HTERT RPE-1 (cell line): ENCODE data around the gene MAEA.

Experiments
- in situ Hi-C: fragments of 300-500 bp; cut with MboI; formaldehyde crosslinking; loops from 4 replicates; pipeline ENCODE4 v1.14.3; 2020; ENCODE audit warnings: low sequenced_read_pairs

MAEA gene

DNA sequence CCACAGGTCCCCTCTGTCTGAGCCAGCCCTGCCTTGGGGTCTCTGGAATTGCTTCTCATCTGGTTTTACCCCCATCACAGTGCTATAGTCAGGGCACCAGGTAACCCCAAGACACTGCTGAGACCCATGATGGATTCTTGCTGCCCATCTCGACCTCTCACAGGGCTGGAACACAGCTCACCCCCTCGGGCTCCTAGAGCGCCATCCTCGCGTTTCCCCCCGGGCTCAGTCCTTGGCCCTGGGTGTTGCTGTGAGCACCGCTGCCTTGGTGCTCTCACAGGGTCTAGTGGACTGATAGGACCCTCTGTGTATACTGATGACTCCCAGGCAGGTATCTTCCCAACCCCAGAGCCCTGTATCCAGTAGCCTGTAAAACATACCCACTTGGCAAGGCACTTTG, 8.8 kb downstream of the MAEA start:
- in situ Hi-C loops, result no loop called here

- in situ Hi-C loops, result no loop called here
Measured at GRCh38 chr4:1299301-1299860, 9.7 kb downstream of the MAEA start.

GRCh38 chr4:1300466-1301455, 11.1 kb downstream of the MAEA start:
- in situ Hi-C loops, result no loop called here

DNA sequence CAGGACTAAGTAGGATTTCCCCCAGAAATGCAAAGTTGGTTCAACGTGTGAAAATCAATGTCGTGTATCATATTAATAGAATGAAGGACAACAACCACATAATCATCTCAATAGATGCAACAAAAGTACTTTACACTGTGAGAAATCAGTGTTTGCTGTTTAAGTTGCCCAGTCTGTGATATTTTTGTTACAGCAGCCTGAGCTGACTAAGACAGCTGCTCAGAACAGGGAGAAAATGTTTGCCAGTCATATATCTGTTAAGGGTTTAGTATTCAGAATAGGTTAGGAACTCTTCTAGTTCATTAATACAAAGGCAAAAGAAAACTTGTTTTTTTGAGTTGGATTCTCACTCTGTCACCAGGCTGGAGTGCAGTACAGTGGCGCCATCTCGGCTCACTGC, 12.5 kb downstream of the MAEA start:
- in situ Hi-C loops, result no loop called here

DNA sequence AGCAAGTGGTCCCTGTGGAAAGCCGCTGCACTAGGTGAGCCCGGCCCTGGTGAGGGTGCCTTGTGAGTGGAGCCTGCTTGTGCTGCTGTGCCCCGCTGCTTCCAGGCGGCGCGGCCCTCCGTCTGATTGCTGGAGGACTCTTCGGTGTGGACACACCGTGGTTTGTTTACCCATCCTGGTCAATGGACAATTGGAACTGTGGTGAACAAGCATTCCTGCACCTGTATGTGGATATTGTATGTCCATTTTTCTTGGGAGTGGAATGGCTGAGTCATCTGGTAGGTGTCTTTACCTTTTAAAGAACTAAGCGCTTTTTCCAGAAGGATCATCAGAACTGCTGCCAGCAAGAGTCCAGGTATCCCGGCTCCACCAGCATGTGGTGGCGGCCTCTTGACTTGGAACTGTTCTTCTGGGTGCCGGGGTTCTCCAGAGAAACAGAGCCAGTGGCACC, 15.6 kb downstream of the MAEA start:
- in situ Hi-C loops, result no loop called here

- in situ Hi-C loops, result no loop called here
Measured at GRCh38 chr4:1305781-1306455, 16.2 kb downstream of the MAEA start.

- in situ Hi-C loops, result no loop called here
Measured at GRCh38 chr4:1307951-1308735, 18.5 kb downstream of the MAEA start.

DNA sequence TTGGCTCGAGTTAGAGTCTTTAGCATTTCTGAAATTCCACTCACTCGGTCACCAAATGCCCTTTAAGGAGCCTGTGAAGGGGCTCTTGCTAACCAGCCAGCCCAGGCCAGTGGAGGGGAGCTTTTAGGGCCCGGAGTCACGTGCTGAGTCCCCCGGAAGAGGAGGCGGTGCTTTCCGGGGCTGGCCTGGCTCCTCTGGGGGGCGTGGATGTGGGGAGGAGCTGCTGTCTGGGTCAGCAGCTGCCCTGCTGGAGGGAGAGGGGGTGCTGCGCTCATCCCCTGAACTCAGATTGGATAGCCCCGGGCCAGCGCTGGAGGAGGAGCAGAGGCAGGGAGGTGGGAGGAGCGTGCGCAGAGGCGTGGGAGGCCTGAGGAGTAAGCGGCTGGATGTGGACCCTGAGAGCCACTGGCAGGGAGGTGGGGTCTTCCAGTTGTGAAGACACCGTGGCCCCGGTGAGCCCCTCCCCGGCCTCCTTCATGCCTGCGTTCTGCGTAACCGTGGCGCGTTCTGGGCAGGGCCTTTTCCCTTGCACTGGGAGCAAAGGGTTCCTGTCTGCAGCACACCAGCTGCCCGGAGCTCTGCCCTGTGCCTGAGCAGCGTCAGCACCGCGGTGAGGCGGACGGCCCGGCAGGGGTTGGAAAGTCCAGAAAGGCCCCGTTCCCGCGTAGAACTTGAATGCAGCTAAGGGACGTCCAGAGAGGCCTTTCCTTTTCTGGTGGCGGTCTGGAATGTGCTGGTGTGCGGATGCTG, 19.7 kb downstream of the MAEA start:
- in situ Hi-C loops, result no loop called here

DNA sequence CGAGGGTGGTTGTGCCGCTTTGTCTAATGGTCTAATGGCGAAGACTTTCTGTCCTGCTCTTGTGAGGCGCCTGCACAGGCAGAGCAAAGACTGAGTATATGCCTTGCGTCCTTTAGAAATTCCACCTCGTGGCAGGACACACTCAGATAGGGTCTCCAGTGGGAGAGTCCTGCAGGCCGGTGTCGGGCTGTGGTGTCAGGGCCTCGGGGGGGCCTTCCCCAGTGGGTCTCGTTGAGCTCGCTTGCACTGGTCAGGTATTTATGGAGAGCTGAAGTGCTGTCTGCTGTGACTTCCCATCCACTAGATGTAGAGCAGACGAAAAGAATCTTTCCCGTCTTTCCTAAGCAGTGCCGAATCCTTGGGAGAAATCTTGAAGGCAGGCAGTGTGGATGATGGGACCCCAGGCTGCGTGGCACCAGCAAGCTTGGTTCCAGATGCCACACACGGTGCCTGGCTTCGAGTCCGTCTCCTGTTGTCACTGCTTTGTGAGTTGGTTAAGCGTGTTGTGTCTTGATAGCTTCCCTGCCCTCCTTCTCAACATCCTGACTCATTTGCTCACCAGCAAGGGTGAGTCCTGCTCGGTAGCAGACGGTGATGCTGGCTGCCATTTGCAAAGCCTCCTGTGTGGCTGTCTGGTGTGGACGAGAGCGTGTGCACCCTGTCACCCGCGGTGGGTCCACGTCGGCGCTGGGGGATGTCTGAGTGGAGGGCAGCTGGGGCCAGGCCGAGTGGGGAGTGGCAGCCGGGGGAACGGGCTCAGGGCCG, 20.5 kb downstream of the MAEA start:
- in situ Hi-C loops, result no loop called here

GRCh38 chr4:1310796-1311631, 21.3 kb downstream of the MAEA start:
- in situ Hi-C loops, result no loop called here

DNA sequence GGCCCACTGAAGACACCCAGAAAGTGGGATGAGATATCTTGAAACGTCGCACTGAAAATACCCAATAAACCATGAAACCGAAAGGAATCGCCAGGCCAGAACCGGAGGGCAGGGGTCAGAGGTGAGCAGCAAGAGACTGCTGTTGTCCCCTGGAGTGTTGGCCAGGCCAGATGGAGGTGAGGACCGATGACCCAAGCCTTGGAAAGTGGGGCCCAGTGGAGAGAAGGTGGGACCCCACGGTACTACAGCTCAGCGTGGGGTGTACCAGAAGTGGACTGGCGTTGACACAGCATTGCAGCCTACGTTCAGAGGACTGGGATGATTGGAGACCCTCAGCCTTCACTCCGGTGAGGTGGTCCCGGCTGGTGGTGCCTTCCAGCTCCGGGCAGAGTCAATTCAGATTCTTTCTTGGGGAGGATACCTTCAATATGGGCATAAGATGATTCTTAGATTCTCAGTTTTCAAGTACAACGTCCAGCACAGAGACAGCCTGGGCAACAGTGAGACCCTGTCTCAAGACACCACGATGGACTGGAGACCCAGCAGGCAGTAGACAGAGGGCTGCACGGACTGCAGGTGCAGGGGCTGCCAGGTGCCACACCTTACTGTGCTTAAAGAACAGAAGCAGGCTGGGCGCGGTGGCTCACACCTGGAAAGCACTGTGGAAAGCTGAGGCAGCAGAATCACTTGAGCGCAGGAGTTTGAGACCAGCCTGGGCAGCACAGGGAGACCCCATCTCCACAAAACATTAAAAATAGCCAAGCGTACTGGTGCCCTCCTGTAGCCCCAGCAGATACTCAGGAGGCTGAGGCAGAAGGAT, 23.3 kb downstream of the MAEA start:
- in situ Hi-C loops, result no loop called here

DNA sequence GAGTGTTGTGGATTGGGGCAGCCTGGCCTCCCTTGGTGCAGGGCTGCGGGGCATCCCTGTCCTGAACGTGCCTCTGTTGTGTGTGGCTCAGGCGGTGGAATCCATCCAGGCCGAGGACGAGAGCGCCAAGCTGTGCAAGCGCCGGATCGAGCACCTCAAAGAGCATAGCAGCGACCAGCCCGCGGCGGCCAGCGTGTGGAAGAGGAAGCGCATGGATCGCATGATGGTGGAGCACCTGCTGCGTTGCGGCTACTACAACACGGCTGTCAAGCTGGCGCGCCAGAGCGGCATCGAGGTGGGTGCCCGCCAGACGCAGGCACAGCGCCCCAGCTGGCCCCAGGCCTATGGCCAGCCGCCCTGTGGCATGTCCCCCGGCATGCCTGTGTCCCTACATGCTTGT, 25.6 kb downstream of the MAEA start:
- in situ Hi-C loops, result no loop called here

DNA sequence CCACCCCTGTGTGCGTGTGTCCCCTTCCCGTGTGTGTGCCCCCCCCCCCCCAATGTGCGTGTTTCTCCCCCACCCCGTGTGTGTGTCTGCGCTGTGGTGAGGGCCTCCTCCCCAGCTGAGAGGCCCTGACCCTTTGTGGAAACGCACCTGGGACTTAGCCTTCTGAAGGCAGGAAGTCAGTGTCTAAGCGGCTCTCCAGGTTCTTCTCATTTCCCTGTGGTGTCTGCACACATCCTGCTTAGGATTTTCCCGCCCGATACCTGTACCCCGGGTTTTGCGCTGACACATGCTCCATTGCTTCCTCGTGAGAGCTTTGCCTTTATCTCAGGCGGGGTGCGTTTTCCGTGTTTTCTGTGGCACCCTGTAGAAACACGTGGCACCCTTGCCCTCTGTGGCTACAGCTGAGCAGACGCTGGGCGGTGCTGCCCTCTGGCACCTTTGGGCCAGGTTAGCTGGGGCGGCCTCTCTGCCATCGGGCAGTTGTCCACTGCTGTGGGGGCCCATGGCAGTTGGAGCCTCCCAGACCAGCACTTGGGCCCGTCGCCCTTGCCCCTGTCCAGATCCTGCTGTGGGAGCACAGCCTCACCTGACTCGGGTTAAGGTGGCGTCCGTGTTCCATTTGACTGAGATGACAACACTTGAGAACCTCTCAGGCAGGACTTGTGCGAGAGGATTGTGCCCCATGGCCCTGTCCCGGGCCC, 26.3 kb downstream of the MAEA start:
- in situ Hi-C loops, result no loop called here

DNA sequence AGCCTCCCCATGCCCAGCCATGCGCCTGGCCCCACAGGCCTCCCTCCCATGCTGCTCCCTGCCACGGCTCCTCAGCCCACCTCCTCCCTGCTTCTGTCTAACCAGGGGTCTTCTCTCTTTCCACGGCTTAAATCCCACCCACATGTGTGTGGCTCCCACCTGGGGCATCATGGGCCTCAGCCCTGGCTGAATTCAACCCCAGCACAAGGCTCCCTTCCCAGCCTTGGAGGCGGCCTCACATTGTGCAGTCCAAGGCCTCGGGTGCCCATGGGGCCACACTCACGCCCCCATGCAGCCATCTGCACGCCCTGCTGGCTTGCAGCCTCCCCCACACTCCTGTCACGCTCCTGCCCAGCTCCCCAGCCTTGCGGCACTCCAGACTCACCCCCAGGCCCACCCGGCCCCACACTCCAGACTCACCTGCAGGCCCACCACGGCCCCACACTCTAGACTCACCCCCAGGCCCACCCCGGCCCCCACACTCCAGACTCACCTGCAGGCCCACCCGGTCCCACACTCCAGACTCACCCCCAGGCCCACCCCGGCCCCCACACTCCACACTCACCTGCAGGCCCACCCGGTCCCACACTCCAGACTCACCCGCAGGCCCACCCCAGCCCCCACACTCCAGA, 27.0 kb downstream of the MAEA start:
- in situ Hi-C loops, result no loop called here

DNA sequence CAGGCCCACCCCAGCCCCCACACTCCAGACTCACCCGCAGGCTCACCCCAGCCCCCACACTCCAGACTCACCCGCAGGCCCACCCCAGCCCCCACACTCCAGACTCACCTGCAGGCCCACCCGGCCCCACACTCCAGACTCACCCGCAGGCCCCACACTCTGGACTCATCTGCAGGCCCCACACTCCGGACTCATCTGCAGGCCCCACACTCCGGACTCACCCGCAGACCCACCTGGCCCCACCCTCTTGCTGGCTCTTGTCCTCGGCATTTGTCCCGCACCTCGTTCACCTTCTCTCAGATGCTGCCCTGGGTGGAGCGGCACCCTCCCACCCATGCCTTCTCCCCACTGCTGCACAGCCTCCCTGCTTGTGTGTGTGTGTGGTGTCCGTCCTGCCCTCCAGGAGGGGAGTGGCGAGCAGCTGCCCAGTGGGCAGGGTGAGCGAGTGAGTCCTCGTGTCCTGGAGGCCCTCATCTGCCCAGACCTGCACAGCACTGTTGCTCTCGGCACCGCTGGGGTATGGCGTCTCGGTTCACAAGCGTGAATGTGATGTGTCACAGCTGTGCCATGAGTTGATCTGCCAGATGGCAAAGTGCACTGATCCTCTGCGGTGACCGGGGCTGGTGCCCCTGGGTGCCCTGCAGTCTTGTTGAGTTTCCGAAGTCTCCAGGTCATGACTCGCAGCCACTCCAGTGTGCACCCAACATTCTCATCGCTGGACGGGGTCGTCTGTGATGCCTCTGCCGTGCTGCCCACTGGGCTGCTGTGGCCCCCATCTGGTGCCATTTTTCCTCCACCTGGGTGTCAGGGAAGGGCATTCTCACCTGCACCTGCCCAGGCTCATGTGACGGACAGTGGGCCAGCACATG, 27.7 kb downstream of the MAEA start:
- in situ Hi-C loops, result no loop called here

DNA sequence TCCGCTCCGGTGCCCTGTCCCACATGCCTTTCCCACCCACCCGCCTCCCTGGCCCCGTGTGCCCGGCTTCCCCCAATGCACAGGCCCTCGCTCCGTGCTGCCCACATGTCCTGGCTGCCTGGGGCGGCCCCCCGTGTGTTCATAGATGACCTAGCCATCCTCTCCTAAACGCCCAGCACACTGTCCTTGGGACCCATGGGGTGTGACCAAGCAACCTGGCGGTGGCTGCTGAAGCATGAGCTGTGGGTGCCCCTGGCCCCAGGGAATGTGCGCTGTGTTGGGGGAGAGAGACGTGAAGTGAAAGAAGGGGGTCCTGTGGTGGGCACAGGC, 28.3 kb downstream of the MAEA start:
- in situ Hi-C loops, result no loop called here
